Measurements from ENCODE around the gene LRRC49. TPM values are rescaled to one million over a fixed set of nuclear protein-coding genes. Genes with fewer than 3 reads are reported as not detected.

LRRC49 gene
- total and polyA plus RNA-seq, 2 experiments from 2014 or later = 8.5 to 14.6 TPM

- Histone ChIP-seq H3K79me2 (replicated peaks; ENCODE audit: insufficient read depth) (no peaks in the 10 kb centered on the region), H2AFZ (no peak overlapping the region), H3K36me3 (ENCODE audit: insufficient read depth) (no peaks in the 10 kb centered on the region), H3F3A (replicated peaks; ENCODE audit: low read depth) (no peaks in the 10 kb centered on the region), H4K20me1 (replicated peaks; ENCODE audit: insufficient read depth) (no peaks in the 10 kb centered on the region), H3K27me3 (ENCODE audit: insufficient read depth) (no peaks in the 10 kb centered on the region), H3K9me2 (ENCODE audit: insufficient read depth) (peaks cover under 1% of the 10 kb centered on the region; the same call in 1 of the 2 replicates), H3K27ac (ENCODE audit: low read depth) (no peak overlapping the region), H3K4me3 (no peak overlapping the region), H3K4me2 (no peak overlapping the region), H3K4me1 (ENCODE audit: insufficient read depth) (no peaks in the 10 kb centered on the region)
- TF ChIP-seq NANOG (IDR thresholded peaks at IDR 0.05; ENCODE audit: borderline replicate concordance) = no peak
- TF ChIP-seq CTCF (conservative IDR thresholded peaks at IDR 0.05; ENCODE audit: low read depth in 2 of 2) = peak; percentile 49 to 63
- ATAC-seq = no peak
- Mint-ChIP-seq H3K4me3 (no peak overlapping the region), H3K27me3 (ENCODE audit: insufficient read depth, low read depth, poor library complexity) (peaks cover 3% of the 10 kb centered on the region), H3K36me3 (ENCODE audit: low read depth) (peaks cover 20% of the 10 kb centered on the region), H3K4me1 (no peaks in the 10 kb centered on the region), H3K9me3 (peaks cover 24% of the 10 kb centered on the region), H3K27ac (no peak overlapping the region)
- peak; percentile 37 for DNase-seq (ENCODE audit: low spot score)
Measured at GRCh38 chr15:70875001-70875782, 17.4 kb upstream of the LRRC49 start.

- H3K9me2 ChIP-seq (ENCODE audit: insufficient read depth) = no peaks in the 10 kb centered on the region
- DNase-seq (ENCODE audit: low spot score) = no peak
- TF ChIP-seq ZNF462 (CRISPR knock-in tag; IDR thresholded peaks at IDR 0.05) = no peak
- TF ChIP-seq JUNB (IDR thresholded peaks at IDR 0.05; ENCODE audit: unreplicated experiment) = no peak
- TF ChIP-seq STAT1 (IDR thresholded peaks at IDR 0.05; ENCODE audit: unreplicated experiment) = no peak
- TF ChIP-seq ETS1 (IDR thresholded peaks at IDR 0.05) = no peak
- TF ChIP-seq EZH2 (IDR thresholded peaks at IDR 0.05; ENCODE audit: low read depth, unreplicated experiment) = no peak
- no peak for TF ChIP-seq CREB1 (CRISPR knock-in tag; IDR thresholded peaks at IDR 0.05; ENCODE audit: low read depth)
- TF ChIP-seq ZNF331 (CRISPR knock-in tag; IDR thresholded peaks at IDR 0.05; ENCODE audit: low read depth) = no peak
Measured at GRCh38 chr15:70876011-70876410, 16.6 kb upstream of the LRRC49 start.

More at GRCh38 chr15:70876011-70876410, 16.6 kb upstream of the LRRC49 start:
- Mint-ChIP-seq H3K4me1 (no peaks in the 10 kb centered on the region), H3K27ac (no peak overlapping the region), H3K4me3 (no peak overlapping the region), H3K36me3 (ENCODE audit: low read depth) (peaks cover 17% of the 10 kb centered on the region), H3K27me3 (ENCODE audit: insufficient read depth, low read depth, poor library complexity) (no peaks in the 10 kb centered on the region), H3K9me3 (peaks cover 21% of the 10 kb centered on the region)
- Histone ChIP-seq H4K20me1 (replicated peaks; ENCODE audit: insufficient read depth) (no peaks in the 10 kb centered on the region), H3K4me3 (no peak overlapping the region), H3K4me1 (ENCODE audit: insufficient read depth) (no peaks in the 10 kb centered on the region), H2AFZ (no peak overlapping the region), H3K4me2 (no peak overlapping the region), H3K79me2 (replicated peaks; ENCODE audit: insufficient read depth) (no peaks in the 10 kb centered on the region), H3K27me3 (ENCODE audit: insufficient read depth) (no peaks in the 10 kb centered on the region), H3F3A (replicated peaks; ENCODE audit: low read depth) (no peaks in the 10 kb centered on the region), H3K36me3 (ENCODE audit: insufficient read depth) (no peaks in the 10 kb centered on the region), H3K27ac (ENCODE audit: low read depth) (no peak overlapping the region)
- ATAC-seq = no peak

All from GM23338 (cell line).